Right lobe of liver (tissue), 6 donors: Measurements from ENCODE around the gene CDH4. TPM values are rescaled to one million over a fixed set of nuclear protein-coding genes. Genes with fewer than 3 reads are reported as not detected.

Source experiments
- ATAC-seq, 4 donors: fragments of 200-7000 bp; cut with Tn5 transposase; one replicate each; pipeline ENCODE4 v1.9.1; 2020; ENCODE audit warnings: mild to moderate bottlenecking in 4 of 4, moderate library complexity in 4 of 4
- DNase-seq, 3 donors: peaks; one replicate each; pipeline ENCODE4 v3.0.0-alpha.2; 2020
- H3K27ac ChIP-seq, 3 donors: fragments of 200-600 bp; one replicate each; pipeline ENCODE4 v1.8.0; 2022
- H3K27me3 ChIP-seq, 2 donors: fragments of 200-600 bp; one replicate each; pipeline ENCODE4 v1.8.0; 2022
- H3K36me3 ChIP-seq, 4 donors: fragments of 200-600 bp; sonication (generic) in 1 of 4; one replicate each; pipeline versions ENCODE4 v1.5.1 to v1.8.0; 2017 to 2022; ENCODE audit warnings: control low read depth in 1 of 4
- H3K4me1 ChIP-seq, 4 donors: fragments of 200-600 bp; sonication (generic) in 1 of 4; one replicate each; pipeline versions ENCODE4 v1.5.1 to v1.8.0; 2017 to 2022; ENCODE audit warnings: control low read depth in 1 of 4
- H3K4me3 ChIP-seq, 3 donors: fragments of 200-600 bp; one replicate each; pipeline ENCODE4 v1.8.0; 2022
- H3K9me3 ChIP-seq, 4 donors: fragments of 200-600 bp; sonication (generic) in 1 of 4; one replicate each; pipeline versions ENCODE4 v1.5.1 to v1.8.0; 2017 to 2022; ENCODE audit warnings: control low read depth in 1 of 4
- POLR2A ChIP-seq: fragments of 450-650 bp; IDR thresholded peaks from one replicate; pipeline ENCODE4 v1.6.1; 2017; ENCODE audit warnings: antibody characterized with exemption, mild to moderate bottlenecking
- WGBS: methylation state at CpG from one replicate; pipeline ENCODE4 v1.1.6; 2018; ENCODE audit warnings: low coverage, low lambda C conversion rate; ENCODE audit not compliant: insufficient coverage; ENCODE audit errors: missing lambda C conversion rate; 5-methylcytosine and 5-hydroxymethylcytosine counted together
- intact Hi-C, 2 donors: fragments of 100-400 bp; cut with DNase I; formaldehyde crosslinking; loops; one replicate each; pipeline versions ENCODE4 v1.11.2 to v1.14.1; 2022
- total RNA-seq, 6 experiments: library from RNA; depleted of rRNA in 2 of 6; stranded (reverse); fragments of >200 nt in 2 of 6; fragmentation: NEBNext Ultra II Directional in 3 of 6; extraction: Animal tissue kit (Norgen Biotek cat#: 25700) in 3 of 6; gene quantifications; one replicate each; pipeline versions ENCODE4 v1.1.0 to v1.2.4, GENCODE V29; 2016 to 2023
- TF ChIP-seq, protein P1 (sequence below), 4 donors: fragments of 200-600 bp in 3 of 4; fragments of 450-650 bp in 1 of 4; IDR thresholded peaks; one replicate each; pipeline versions ENCODE4 v1.5.1 to v1.8.0; 2016 to 2022; ENCODE audit warnings: antibody characterized with exemption in 4 of 4, mild to moderate bottlenecking in 2 of 4
- donor health status: DM: no; HTN: yes; CAD: no.
- donor health status: DM: no; HTN: no; CAD: no.
- donor health status: DM: no; HTN: no; CAD: no.
- donor health status: DM: no; HTN: yes; CAD: no.
- donor health status: DM: no; HTN: yes; CAD: no.

CDH4 gene
- total RNA-seq, 6 experiments from 2014 or later, result 0.02 to 0.14 (median 0.09) TPM; not detected in 3

DNA sequence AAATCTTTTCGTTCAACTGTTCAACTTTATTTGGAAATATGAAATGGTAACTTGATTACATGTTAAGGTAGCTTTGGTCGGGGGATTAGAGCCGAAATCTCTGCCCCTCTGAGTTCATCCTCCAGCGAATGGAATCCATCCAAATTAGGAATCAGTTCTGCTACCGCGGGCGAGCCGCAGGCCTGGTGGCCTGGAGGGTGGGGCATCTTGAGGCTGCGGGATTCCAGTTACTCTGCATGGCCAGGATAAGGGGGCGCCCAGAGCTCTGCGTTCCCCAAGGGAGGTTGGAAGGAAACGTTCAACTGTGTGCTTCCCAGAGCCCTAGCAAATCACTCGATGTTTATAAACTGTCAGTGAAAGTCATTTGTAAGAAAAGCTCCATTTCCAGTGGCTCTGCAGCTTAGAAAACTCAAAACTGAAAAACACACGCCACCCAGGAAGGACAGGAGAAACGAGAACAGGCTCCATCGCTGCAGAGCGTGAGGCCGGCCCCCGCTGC lies 551.4 kb downstream of the CDH4 start:
- no peaks in the 10 kb centered on the region for H3K9me3 ChIP-seq
- ATAC-seq, result no peak
- no peak overlapping the region for H3K4me3 ChIP-seq
- H3K4me1 ChIP-seq, result no peaks in the 10 kb centered on the region
- no peaks in the 10 kb centered on the region for H3K36me3 ChIP-seq
- intact Hi-C loops, result no loop called here
- no peak overlapping the region for H3K27ac ChIP-seq
- no peak for TF ChIP-seq POLR2A
- TF ChIP-seq, protein P1, sequence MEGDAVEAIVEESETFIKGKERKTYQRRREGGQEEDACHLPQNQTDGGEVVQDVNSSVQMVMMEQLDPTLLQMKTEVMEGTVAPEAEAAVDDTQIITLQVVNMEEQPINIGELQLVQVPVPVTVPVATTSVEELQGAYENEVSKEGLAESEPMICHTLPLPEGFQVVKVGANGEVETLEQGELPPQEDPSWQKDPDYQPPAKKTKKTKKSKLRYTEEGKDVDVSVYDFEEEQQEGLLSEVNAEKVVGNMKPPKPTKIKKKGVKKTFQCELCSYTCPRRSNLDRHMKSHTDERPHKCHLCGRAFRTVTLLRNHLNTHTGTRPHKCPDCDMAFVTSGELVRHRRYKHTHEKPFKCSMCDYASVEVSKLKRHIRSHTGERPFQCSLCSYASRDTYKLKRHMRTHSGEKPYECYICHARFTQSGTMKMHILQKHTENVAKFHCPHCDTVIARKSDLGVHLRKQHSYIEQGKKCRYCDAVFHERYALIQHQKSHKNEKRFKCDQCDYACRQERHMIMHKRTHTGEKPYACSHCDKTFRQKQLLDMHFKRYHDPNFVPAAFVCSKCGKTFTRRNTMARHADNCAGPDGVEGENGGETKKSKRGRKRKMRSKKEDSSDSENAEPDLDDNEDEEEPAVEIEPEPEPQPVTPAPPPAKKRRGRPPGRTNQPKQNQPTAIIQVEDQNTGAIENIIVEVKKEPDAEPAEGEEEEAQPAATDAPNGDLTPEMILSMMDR (IDR thresholded peaks at IDR 0.05), result no peak
- DNase-seq, result no peak
- H3K27me3 ChIP-seq, result no peaks in the 10 kb centered on the region
- 19% methylated on average over 14 of the region's 19 CpGs for WGBS

DNA sequence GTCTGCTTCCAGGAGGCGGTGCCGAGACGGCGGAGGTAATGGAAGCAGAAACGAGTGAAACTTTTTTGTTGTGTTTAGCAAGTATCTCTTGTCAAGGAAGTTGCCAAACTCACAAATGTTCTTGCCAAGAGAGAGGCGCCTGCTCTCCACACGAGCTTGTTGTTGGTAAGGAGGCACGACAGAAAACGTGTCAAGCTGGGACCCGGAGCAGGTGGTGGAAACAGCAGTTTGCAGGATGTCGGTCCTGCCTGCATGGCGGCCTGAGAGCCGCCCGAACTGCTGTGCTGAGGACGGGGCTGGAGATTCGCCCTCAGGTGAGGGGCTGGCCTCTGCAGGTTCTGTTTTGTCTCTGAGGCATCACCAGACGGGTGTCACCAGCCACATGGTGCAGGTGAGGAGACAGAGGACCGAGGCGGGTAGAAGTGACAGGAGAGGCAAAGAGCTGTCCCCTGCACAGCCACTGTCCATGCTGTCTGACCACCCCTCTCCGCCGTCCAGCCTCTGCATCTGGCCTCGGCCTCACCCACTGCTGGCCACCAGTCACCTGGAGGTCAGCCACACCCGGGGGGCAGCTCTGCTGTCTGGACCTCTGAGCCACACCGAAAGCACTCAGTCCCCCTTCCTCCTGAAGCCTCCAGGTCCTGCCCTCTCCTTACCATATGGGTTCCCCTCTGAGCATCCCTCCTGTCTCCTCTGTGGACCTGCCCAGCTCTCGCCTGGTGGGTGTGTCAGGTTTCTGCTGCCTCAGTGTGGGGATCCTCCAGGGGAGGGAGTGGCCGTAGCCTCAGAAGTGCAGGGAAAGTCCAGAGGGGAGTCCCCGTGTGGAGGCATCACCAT lies 552.1 kb downstream of the CDH4 start:
- Histone ChIP-seq H3K36me3 (no peaks in the 10 kb centered on the region), H3K27me3 (no peaks in the 10 kb centered on the region), H3K4me3 (no peak overlapping the region), H3K4me1 (no peaks in the 10 kb centered on the region), H3K9me3 (no peaks in the 10 kb centered on the region), H3K27ac (no peak overlapping the region)
- WGBS, result 24% methylated on average over 18 of the region's 27 CpGs
- intact Hi-C loops, result no loop called here
- ATAC-seq, result no peak
- TF ChIP-seq POLR2A, result no peak
- TF ChIP-seq, protein P1 (IDR thresholded peaks at IDR 0.05), result no peak
- no peak for DNase-seq

DNA sequence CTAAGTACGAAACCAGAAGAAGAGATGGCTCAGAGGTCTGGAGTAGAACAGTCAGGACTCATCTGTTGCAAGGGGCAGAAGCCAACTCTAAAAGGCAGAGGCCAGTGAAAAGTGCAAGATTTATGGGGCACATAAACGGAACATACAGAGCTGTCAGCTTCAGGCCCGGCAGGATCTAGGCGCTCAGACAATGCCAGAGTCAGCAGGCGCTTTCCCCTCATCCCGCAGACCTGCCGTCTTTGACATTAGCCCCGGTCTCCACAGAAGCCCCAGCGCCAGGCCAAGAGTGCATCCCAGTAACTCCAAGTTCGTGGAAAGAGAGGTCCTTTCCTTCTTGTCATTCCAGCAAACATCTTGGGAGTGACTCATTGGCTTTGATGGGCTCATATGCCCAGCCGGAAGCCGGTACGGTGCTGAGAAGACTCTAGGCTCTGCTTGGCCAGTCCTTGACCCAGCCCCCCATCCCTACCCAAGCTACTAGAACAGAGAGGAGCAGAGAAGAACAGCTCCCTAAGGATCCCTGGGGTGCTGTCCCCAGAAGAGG lies 552.8 kb downstream of the CDH4 start:
- Histone ChIP-seq H3K27me3 (no peaks in the 10 kb centered on the region), H3K9me3 (no peaks in the 10 kb centered on the region), H3K4me1 (no peaks in the 10 kb centered on the region), H3K36me3 (no peaks in the 10 kb centered on the region), H3K27ac (no peak overlapping the region), H3K4me3 (no peak overlapping the region)
- TF ChIP-seq, protein P1 (IDR thresholded peaks at IDR 0.05), result no peak
- TF ChIP-seq POLR2A, result no peak
- 52% methylated on average over 2 of the region's 13 CpGs for WGBS
- intact Hi-C loops, result no loop called here
- ATAC-seq (no peak), DNase-seq (no peak)

DNA sequence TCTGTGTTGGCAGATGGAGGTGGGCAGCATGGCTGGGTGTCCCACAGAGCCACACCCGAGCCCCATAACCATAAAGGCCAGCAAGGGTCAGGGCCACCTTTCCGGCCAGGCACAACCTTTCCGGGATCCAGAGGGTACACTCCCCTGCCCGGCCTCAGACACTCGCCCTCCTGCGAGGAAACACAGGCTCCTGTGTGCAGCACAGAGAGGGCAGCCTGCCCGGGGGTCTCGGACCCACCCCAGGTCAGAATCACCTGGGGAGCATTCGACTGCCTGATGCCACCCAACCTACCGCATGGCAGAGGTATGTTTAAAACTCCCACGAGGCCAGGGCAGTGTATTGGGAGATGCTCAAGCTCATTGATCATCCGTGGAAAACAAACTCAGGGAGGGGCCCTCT lies 553.3 kb downstream of the CDH4 start:
- ATAC-seq, result no peak
- Histone ChIP-seq H3K36me3 (no peaks in the 10 kb centered on the region), H3K27ac (no peak overlapping the region), H3K9me3 (no peaks in the 10 kb centered on the region), H3K27me3 (no peaks in the 10 kb centered on the region), H3K4me3 (no peak overlapping the region), H3K4me1 (no peaks in the 10 kb centered on the region)
- intact Hi-C loops, result no loop called here
- no CpG with 5 or more reads among the region's 12 CpGs for WGBS
- DNase-seq, result no peak
- TF ChIP-seq, protein P1 (IDR thresholded peaks at IDR 0.05), result no peak
- no peak for TF ChIP-seq POLR2A
